ENCODE data around the gene B4GALNT2.
"Not testable (repeated sequence)": the region's sequence is repeated elsewhere in the genome, so short reads cannot be mapped to it uniquely, and the experiment has no call there.

B4GALNT2 gene

DNA sequence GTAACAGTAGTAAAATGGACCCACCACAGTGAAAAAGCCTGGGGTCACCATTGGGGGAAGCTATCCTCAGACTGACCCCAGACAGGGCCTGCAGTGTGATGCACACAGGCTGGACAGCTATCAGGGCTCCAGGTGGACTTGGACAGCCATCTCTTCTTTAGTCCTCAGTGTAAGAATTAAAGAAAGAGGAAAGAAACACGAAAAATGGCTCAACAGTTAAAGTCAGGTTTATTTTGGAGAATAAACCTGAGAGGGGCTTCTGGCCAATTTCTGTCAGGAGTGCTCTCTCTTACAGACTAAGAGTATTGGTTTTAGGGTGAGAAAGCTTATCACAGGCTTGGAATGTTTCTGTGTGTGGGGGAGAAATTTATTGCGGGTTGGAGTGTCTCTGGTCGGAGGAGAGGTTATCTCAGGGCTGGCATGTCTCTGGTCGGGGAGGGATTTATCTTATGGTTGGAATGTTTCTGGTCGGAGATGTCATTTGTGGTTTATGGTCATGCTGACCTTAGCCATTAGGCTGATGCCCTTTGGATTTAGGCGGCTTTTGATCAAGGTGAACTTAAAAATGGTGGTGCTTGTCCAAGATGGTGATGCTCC lies 10.8 kb upstream of the B4GALNT2 start:
- DNase-seq, result no peak

DNA sequence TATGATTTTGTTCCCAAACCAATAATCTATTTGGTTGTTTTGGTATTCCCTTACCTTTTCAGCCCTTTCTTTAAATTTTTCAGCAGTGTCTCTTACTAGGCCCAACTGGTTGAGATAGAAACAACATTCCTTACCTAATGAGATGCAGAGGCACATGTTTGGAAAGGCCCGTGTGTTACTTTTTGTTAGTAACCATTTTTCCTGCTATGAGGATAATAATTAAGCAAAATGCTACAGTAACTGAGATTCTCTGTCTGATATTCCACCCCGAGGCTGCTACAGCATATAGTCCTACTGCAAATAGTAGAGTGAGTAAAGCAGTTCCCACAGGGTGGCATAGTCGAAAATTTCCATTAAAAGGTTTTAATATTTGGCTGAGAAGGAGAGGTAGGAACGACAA lies 10.0 kb upstream of the B4GALNT2 start:
- DNase-seq, result no peak

DNA sequence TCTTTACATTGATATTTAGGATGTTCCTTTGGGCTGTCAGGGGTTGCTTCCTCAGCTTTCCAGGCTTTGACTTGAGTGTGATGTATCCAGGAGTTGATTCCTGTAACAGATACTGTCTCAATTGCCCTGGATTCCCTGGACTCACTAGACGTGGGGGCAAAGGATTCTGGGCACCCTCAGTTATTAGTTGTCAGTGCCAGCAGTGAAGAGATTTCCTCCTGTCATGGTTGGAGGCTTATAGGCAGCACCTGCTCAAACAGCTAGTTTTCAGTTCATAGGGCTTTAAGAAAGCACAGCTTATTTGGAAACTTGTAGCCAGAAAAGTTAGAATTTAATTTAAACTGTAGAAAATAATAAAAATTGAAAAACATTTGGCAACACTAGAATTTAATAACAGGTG lies 9.5 kb upstream of the B4GALNT2 start:
- no peak for DNase-seq

- DNase-seq, result no peak
Measured at GRCh38 chr17:49125449-49125848, 7.1 kb upstream of the B4GALNT2 start.

GRCh38 chr17:49126183-49126859 lies 6.2 kb upstream of the B4GALNT2 start:
- DNase-seq, result not testable (repeated sequence)

DNA sequence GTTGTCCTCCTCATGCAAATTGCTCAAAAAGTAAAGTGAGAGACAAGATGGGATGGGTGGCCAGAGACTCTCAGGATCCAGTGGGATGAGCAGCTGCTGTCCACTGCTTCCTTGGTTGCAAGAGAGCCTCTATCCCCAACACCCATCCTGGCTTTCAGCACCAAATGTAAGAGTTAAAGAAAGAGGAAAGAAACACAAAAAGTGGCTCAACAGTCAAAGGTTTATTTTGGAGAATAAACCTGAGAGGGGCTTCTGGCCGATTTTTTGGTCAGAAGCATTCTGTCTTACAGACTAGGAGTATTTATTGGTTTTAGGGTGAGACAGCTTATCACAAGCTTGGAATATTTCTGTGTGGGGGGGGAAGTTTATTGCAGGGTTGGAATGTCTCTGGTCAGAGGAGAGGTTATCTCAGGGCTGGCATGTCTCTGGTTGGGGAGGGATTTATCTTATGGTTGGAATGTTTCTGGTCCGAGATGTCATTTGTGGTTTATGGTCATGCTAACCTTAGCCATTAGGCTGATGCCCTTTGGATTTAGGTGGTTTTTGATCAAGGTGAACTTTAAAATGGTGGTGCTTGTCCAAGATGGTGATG lies 3.1 kb upstream of the B4GALNT2 start:
- DNase-seq, result not testable (repeated sequence)

- DNase-seq, result no peak
Measured at GRCh38 chr17:49130891-49131290, 1.7 kb upstream of the B4GALNT2 start.

- no peak for DNase-seq
Measured at GRCh38 chr17:49132317-49132698, 261 bp upstream of the B4GALNT2 start.

DNA sequence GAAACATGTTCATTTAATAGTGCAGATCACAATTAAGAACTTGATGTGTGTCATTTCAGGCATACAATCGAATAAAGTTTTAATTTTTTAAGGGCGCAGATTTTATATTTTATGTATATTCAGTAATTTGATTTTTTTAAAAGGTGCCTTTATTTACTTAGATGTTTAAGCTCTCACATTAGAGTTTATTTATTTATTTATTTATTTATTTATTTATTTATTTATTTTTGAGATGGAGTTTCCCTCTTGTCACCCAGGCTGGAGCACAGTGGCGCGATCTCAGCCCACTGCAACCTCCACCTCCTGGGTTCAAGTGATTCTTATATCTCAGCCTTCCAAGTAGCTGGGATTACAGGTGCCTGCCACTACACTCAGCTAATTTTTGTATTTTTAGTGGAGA lies 3.8 kb downstream of the B4GALNT2 start:
- no peak for DNase-seq

- not testable (repeated sequence) for DNase-seq
Measured at GRCh38 chr17:49145654-49146053, 13.1 kb downstream of the B4GALNT2 start.

GRCh38 chr17:49146620-49147306 lies 14.2 kb downstream of the B4GALNT2 start:
- DNase-seq, result no peak

DNA sequence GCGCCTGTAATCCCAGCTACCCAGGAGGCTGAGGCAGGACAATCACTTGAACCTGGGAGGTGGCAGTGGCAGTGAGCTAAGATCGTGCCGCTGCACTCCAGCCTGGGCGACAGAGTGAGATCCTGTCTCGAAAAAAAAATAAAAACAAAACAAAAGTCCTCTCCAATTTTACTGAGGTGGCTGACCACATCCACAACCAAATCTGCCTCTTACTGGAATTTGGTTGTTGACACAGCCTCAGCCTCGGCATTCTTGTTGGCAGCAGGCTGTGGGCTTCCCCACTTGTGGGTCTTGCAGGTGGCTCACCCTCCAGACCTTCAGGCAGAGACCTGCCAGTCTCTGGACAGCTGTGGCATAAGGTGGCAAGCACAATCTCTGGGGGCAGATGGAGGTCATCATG lies 15.6 kb downstream of the B4GALNT2 start:
- DNase-seq, result no peak

- no peak for DNase-seq
Measured at GRCh38 chr17:49151996-49152395, 19.4 kb downstream of the B4GALNT2 start.

- DNase-seq, result no peak
Measured at GRCh38 chr17:49156256-49156655, 23.7 kb downstream of the B4GALNT2 start.

DNA sequence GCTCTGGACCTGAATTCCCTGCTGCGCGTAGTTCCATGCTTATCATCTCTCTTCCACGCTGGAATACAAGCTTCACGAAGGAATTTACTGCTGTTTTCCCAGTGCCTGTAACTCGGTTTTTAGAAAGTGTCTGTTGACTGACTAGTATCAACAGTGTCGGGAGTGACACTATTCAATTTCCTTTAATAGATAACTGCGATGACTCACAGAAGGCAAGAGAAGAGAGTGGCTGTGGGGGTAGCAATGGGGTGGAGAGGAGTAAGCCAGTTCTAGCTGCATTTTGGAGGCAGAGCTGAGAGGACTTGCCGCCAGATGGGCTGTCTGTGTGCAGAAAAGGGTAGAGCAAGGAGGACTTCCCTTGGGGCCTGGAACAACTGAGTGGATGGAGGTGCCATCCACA lies 25.2 kb downstream of the B4GALNT2 start:
- DNase-seq, result no peak

DNA sequence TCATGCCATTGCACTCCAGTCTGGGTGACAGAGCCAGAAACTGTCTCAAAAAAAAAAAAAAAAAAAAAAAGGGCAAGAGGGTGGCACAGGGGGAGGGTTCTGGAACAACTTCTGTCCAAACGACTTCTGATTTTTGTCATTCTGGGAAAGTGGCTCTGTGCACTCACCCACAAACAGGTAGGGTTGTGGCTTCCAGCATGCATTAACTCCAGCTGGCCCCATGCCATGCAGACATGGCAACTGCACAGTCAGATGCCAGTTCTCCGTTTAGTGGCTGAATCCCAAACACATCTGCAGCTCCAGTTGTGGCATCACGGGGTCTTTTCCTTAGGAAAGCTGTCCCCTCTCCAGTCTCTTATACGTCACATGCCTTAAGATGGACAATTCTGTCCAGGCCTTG lies 30.3 kb downstream of the B4GALNT2 start:
- no peak for DNase-seq

- no peak for DNase-seq
Measured at GRCh38 chr17:49165143-49165542, 32.6 kb downstream of the B4GALNT2 start.

GRCh38 chr17:49168706-49169105 lies 36.1 kb downstream of the B4GALNT2 start:
- no peak for DNase-seq

DNA sequence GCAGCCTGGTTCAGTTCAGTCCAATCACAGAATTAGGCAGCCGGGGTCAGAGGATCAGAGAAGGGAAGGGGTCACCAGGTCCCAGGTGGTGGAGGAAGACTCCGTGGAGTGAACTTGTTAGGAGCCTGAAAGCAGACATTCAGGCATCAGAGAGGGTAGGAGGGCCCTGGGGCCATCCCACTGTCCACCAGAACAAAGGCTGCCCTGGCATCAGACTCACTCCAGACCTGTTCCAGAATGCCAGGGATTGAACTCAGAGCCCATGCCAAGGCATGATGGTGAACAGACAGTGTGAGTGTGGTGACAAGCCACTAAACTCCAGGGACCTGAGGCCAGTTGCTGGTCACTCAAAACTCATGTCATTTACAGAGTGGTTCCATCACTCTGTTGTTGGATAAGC lies 37.6 kb downstream of the B4GALNT2 start:
- DNase-seq, result no peak

- DNase-seq, result not testable (repeated sequence)
Measured at GRCh38 chr17:49170711-49171110, 38.1 kb downstream of the B4GALNT2 start.

DNA sequence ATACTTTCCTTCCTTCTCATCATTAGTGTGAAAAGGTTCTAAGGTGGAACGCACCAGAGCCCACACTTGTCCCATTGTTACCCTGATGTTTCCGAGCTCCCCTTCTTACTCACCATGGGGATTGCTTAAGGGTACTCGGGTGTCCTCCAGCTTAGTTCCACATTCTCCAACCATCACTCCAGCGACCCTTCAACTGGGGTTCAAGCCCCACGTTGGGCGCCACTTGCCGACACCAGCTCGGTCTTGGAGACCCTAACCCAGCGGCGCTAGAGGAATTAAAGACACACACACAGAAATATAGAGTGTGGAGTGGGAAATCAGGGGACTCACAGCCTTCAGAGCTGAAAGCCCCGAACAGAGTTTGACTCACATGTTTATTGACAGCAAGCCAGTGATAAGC lies 43.4 kb downstream of the B4GALNT2 start:
- not testable (repeated sequence) for DNase-seq

- peak; percentile 49 for DNase-seq
Measured at GRCh38 chr17:49180303-49180702, 47.7 kb downstream of the B4GALNT2 start.

GRCh38 chr17:49180998-49181635 lies 48.5 kb downstream of the B4GALNT2 start:
- DNase-seq, result no peak

Data from midbrain (tissue), 1 donor.